IPS DF 19.7 (cell line): ENCODE data around the gene RANBP1.
A peak's percentile ranks its signal among the peaks of the same experiment; 100 is the strongest.
"Not testable (repeated sequence)": the region's sequence is repeated elsewhere in the genome, so short reads cannot be mapped to it uniquely, and the experiment has no call there.

ENCODE experiments used
- DNase-seq: peaks from one replicate; pipeline ENCODE4 v3.0.0-alpha.2; 2013; ENCODE audit warnings: low read depth, low spot score

RANBP1 gene

DNA sequence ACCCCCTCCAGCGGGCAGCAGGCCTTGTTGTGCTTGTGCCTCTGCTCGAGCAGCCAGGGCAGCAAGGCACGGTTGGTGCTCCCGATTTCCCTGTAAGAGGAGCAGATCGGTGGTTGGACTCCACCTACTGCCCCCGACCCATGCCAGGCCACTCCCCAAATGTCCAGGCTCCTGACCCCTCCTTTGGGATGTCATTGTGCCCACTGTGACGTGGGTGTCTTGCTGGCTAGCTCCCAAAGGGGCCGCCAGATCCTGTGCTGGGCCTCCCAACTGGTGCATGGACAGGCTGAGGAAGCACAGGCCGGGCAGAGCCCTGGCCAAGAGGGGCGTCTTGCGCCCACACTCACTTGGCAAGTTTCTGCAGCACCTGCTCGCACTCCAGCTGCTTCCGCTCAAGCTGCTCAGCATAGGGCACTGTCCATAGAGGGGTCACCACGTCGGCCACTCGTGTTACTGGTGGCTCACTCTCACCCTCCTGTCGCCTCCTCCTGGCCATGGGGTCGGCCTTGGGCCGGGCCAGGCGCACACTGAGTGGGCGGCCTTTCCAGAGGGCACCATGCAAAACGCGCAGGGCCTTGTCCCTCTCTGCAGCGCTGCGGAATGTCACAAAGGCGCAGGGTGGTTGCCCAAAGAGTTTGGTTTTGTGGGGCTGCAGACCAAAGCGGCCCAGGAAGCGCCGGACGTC, at the start of gene RANBP1:
TSS of gene RANBP1 (plus strand) at position 414 of the 685 bp plus-strand sequence. CDS start at position 495, 81 bp downstream.
- DNase-seq: no peak

DNA sequence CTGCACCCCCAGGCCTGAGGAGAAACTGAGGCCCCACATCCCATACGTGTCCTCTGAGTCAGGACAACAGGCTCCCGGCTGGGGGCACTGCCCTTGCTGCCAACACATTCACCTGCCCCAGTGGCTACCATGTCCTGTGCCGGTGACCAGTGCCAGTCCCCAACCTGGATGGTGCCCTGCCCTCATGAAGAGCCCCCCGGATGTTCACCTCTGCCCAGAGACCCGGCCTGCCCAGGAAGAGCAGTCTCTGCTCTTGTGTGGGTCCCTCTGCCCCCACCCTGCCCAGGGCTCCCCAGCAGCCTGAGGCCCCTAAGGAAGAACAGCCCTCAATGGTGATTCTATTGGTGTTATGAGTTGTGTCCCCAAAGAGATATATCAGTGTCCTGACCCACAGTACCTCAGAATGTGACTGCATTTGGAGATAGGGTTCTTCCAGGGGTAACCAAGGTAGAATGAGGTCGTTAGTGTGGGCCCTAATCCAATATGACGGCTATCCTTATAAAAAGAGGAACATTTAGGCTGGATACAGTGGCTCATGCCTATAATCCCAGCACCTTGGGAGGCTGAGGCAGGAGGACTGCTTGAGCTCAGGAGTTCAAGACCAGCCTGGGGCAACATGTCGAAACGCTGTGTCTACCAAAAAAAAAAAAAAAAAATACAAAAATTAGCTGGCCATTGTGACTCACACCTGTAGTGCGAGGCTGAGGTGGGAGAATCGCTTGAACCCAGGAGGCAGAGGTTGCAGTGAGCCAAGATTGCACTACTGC, 49.1 kb upstream of the RANBP1 start:
- no peak for DNase-seq

GRCh38 chr22:20067384-20067682, 48.6 kb upstream of the RANBP1 start:
- not testable (repeated sequence) for DNase-seq

- no peak for DNase-seq
Observed at GRCh38 chr22:20068640-20069039, 47.3 kb upstream of the RANBP1 start.

GRCh38 chr22:20069331-20070042, 46.4 kb upstream of the RANBP1 start:
- no peak for DNase-seq

DNA sequence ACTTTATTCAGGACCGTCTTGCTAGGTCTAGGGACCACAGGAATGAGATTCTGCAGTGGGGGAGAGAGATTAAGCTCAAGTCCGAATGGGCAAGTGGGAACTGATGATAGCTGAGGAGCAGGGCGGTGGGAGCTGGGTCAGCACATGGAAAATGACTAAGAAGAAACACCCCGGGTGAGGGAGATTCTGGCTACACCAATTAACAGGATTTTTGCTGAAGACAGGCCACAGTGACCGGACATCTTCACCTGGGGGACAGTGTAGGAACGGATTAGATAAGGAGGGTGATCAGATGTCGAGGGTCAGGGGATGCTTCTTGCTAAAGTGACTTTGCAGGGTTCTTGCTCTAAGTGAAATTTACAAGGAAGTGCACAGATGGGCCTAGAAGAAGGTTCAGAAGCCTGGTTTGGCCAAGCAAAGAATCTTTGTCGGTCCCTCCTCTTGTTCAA, 44.4 kb upstream of the RANBP1 start:
- DNase-seq: no peak

GRCh38 chr22:20076627-20077172, 39.2 kb upstream of the RANBP1 start:
- DNase-seq: no peak

DNA sequence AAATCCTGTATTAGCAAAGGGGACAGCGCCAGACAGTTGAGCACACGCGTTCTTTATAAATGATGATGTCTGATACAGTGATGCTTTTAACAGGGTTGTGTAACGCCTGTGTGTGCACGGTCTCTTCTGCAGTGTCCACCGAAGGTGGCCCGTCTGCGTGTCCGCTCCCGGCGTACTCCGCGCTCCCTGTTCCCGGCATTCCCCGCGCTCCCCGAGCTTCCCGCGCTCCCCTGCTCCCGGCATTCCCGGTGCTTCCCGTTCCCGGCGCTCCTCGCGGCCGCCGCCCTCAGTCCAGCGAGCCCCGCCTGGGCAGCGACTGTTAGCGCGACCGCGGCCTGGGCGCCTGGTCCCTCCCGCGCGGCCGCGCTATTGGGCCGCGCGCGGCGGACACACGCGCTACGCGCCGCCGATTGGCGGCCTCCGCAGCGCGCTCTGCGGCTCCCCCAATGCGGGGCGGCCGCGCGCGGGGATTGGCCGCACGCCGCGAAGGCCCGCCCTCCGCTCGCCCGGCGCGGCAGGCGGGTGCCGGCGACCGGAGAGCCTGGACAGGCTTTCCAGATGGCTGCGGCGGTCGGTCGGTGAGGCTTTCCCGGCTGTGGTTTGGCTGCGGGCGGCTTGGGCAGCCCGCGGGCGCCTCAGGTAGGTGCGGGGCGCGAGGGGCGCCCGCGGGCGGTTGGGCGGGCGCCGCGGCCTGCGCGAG, 36.0 kb upstream of the RANBP1 start, which contains the start of gene DGCR8:
TSS of gene DGCR8 (plus strand) at position 497 of the 700 bp plus-strand sequence. CDS start 5,723 bp downstream, outside the sequence.
- DNase-seq: peak; percentile 73

DNA sequence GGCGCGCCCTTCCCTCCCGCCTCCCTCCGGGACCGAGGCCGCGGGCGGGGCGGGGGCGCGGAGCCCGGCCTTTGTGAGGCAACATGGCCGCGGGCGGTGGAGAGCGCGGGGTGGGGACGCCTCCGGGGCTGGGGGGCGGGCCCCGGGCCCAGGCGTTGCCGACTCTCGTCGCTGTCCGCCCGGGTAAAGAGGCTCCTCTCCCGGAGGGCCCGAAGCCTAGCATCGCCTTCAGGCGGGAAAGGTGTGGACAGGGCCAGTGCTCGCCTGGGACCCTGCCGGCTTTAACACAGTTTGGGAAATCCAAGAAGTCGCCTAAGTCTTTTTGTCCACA, 35.5 kb upstream of the RANBP1 start:
- DNase-seq: no peak

DNA sequence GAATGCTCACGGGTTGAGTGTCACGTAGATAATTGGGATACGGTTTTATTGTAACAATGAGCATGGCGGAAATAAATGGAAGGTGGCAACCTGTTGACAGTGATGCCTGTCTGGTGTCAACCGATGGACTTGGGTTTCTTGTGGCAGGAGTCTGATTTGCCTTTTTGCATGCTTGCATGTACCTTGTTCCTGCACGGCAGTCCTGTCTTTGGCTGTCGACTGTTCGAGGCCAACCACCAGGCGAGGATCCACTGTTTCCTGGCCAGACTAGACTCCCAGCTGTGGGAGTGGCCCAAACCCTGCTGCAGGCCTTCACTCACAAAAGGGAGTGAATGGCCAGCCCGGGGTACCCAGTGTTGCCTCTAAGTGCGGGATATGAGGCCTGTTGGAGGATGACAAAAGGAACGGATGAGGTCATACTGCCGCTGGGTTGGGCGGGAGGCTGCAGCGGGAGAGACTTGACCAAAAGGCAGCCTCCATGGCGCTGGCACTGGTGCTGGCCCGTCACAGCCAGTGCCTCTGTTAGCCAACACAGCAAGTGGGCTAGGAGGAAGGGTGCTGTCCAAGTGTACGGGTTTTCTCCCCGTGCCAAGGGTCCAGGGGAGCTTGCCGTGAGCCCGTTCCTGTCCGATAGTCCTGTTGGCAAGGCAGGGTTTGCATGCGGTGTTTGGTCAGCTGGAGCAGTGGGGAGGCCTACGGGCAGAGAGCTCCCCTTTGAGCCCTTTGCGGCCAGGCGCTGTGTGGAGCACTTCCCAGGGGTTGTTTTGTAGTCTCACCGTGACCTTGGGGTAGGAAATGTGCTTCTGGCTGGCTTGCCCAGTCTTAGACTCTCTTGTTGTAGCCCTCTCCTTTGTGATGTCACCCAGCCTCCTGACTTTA, 34.9 kb upstream of the RANBP1 start:
- no peak for DNase-seq

- no peak for DNase-seq
Observed at GRCh38 chr22:20083157-20083890, 32.6 kb upstream of the RANBP1 start.

GRCh38 chr22:20083891-20084546, 31.9 kb upstream of the RANBP1 start:
- DNase-seq: no peak

DNA sequence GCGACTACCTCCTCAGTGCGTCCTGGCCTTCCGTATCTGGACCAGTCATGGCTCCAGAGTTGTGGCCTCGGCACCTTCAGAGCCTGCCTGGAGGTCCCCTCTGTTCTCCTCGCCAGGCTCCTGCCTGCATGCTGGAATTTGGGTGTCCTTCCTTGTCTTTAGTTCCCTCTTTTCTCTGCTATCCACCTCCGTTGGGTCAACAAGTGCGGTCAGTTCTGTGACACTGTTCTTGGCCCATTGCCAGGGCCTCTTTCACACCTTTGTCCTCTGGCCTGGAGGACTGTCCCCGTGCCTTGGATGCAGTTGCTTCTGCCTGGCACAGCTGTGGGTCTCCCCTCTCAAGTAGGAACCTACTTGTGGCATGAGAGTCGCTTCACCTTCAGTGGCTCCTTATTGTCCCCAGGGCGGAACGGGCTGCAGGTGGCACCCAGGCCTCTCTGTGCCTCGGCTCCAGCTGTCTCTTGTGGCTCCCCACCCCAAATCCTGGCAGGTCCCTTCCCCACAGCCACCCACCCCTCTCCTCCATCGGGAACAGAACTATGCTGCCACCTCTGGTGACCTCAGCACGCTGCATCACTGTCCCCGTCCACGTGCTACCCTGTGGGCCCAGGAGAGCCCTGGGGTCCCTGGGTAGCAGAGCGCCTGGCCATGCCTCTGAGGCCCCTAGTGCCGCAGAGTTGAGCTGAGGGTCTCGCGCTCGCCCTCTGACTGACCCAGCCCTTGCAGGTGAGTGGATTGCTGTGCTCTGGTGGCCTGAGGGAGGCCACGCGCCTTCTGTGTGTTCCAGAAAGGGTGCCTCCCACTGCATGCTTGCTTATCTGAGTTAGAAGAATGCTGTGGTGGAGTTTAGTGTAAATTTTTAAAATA, 31.1 kb upstream of the RANBP1 start:
- peak; percentile 45 for DNase-seq

DNA sequence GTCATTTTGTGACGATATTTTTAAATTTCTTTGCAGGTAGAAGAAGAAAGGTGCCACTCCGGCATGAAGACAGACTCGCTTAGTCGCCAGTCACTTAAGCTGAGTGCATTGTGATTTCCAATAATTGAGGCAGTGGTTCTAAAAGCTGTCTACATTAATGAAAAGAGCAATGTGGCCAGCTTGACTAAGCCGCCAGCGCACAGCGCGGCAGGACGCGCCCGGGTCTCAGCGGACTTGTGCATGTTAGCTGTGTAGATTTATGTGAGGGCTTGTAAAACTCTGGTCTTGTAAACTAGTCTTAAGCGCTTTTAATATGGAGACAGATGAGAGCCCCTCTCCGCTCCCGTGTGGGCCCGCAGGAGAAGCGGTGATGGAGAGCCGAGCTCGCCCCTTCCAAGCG, 30.3 kb upstream of the RANBP1 start:
- DNase-seq: no peak

DNA sequence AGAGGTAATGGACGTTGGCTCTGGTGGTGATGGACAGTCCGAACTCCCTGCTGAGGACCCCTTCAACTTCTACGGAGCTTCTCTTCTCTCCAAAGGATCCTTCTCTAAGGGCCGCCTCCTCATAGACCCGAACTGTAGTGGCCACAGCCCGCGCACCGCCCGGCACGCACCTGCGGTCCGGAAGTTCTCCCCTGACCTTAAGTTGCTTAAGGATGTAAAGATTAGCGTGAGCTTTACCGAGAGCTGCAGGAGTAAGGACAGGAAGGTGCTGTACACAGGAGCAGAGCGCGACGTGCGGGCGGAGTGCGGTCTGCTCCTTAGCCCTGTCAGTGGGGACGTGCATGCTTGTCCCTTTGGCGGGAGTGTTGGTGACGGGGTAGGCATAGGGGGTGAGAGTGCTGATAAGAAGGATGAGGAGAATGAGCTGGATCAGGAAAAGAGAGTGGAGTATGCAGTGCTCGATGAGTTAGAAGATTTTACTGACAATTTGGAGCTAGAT, 29.8 kb upstream of the RANBP1 start:
- DNase-seq: no peak

DNA sequence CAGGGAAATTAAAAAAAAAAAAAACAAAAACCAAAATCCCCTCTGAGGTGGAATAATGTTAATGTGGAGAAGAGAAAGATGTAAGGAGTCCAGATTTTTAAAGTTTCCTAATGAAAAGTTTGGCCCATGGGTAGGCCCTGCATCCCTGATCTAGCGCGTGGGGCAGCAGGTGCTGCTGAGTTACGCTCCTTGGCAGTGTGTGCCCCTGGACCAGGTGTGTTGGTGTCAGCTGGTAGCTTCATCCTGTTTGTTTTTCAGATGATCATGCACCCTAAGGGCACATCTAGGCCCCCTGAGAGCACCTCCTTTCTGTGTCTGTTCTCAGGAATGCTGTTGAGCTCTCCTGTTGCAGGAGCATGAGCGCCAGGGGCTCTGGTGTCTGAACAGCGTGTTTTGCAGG, 29.1 kb upstream of the RANBP1 start:
- no peak for DNase-seq

DNA sequence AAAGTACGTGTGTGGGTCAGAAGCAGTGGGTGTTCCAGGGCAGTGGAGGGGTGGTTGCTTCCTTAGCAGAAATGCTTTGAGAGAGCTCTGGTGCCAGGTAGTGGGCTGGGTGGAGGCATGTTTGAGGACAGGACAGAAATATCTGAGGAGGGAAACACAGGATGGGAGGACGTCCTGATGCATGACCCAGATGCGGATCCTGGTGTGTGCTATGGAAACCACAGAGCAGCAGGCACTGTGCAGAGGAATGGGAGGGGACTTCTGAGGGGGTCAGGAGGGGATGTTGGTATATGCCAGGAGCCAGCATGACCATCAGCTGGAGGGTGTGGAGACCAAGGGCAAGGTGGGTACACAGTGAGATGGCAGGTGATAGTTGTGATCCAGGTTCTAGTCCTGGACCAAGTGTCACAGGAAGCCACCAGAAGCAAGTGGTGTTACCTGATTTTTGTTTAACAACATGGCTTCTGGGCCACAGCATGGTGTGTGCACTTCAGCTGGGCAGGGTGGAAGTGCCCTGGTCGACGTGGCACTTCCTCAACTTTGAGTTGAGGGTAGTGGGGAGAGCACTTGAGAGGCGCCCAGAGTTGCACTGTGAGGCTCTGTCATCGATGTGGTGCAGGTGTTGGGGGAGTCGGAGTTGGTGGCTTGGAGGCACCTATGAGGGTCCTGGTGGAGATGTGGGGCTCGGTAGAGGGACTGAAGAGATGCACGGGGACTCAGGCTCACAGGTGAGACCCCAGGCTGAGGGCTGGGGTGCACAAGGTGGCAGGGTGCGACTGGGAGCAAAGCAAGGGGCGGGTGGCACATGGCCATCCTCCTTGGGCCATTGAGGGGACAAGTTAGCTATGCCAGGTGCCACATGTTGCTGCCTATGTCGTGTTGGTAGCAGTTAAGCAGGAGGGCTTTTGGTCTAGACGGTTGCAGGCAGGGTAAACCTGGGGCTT, 28.3 kb upstream of the RANBP1 start:
- no peak for DNase-seq
